AG04450 (cell line): ENCODE results near the gene UBR4. TPM values are rescaled to one million over a fixed set of nuclear protein-coding genes. Genes with fewer than 3 reads are reported as not detected.

Source experiments
- CTCF ChIA-PET: fragments of 300-600, 350-600 bp; formaldehyde crosslinking; extraction: SDS; loops from one replicate; lab custom pipeline; 2022; ENCODE audit warnings: antibody characterized with exemption, inconsistent platforms; lab: Charles Lee
- POLR2A ChIA-PET: fragments of 350-600 bp; formaldehyde crosslinking; extraction: SDS; loops from one replicate; lab custom pipeline; 2021; ENCODE audit warnings: antibody characterized with exemption, inconsistent platforms; lab: Yijun Ruan, JAX
- DNase-seq: peaks from one replicate; pipeline ENCODE4 v3.0.0-alpha.2; 2011; ENCODE audit warnings: low read depth, low spot score
- H3K27ac ChIP-seq: one replicate; pipeline ENCODE4 v1.5.1; 2012; ENCODE audit warnings: low read depth, low read length, control low read depth
- H3K27me3 ChIP-seq: one replicate; pipeline ENCODE4 v1.6.0; 2012; ENCODE audit warnings: low read length; ENCODE audit not compliant: control insufficient read depth, insufficient read depth
- H3K4me3 ChIP-seq: 2 replicates; pipeline ENCODE4 v1.5.1; 2011; ENCODE audit warnings: mild to moderate bottlenecking, low read depth, low read length, control low read depth
- H3K9me3 ChIP-seq: 2 replicates; pipeline ENCODE4 v1.5.1; 2012; ENCODE audit warnings: low read length; ENCODE audit not compliant: control insufficient read depth, insufficient read depth
- polyA plus RNA-seq: library from polyadenylated mRNA; depleted of rRNA; stranded (reverse); fragments of >200 nt; gene quantifications from 2 replicates; pipeline ENCODE4 v1.2.3, GENCODE V29; 2011
- TF ChIP-seq, protein P1 (sequence below): IDR thresholded peaks from 2 replicates; pipeline ENCODE4 v1.5.1; 2011; ENCODE audit warnings: low read depth, low read length, control low read depth, inconsistent platforms

Gene UBR4
- polyA plus RNA-seq, 1 experiment: 91.9 TPM

DNA sequence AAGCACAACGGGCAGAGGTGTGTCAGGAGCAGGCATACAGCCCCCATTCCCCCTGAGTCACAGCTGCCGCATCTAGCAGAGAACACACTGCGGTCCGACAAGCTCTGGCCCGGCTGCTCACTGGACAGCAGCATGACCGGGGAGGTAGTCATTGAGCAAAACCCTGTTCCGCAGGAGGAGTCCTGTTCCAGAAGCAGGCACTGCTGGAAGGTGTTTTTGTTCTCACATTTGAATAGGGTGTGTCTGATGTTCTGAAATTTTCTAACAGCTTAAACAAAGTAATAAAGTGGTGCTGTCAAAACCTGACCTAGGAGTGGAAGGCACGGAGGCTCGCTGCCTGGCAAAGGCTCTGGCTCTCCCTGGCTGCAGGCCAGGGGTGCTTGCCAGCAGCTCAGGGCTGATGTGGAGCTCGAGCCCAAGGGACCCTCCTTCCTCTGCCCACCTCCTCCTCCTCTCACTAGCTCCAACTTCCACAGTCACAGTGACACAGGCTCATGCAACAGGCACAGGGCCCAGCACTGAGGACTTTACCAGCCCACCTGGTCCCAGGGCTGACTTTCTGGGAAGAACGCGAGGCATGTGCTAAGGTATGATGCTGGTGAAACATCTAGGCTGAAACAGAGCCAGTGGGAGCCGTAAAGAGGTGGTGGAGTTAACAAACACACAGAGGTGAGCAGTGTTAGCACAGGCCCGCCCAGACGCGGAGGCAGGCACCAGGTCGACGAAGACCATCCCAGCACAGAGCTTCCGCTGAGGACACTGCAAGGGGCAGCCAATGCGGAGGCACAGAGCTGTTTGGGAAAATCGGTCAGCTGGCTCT is 135.0 kb downstream of the UBR4 start:
- H3K27ac ChIP-seq: no peak overlapping the region
- POLR2A ChIA-PET: interaction anchor here (1.0 kb wide), 1 partner anchor 16 kb away, joined by 3 read pairs; no protein-coding TSS in a partner anchor
- TF ChIP-seq, protein P1, sequence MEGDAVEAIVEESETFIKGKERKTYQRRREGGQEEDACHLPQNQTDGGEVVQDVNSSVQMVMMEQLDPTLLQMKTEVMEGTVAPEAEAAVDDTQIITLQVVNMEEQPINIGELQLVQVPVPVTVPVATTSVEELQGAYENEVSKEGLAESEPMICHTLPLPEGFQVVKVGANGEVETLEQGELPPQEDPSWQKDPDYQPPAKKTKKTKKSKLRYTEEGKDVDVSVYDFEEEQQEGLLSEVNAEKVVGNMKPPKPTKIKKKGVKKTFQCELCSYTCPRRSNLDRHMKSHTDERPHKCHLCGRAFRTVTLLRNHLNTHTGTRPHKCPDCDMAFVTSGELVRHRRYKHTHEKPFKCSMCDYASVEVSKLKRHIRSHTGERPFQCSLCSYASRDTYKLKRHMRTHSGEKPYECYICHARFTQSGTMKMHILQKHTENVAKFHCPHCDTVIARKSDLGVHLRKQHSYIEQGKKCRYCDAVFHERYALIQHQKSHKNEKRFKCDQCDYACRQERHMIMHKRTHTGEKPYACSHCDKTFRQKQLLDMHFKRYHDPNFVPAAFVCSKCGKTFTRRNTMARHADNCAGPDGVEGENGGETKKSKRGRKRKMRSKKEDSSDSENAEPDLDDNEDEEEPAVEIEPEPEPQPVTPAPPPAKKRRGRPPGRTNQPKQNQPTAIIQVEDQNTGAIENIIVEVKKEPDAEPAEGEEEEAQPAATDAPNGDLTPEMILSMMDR: no peak
- CTCF ChIA-PET: interaction anchor here (1.0 to 4.1 kb wide), 5 partner anchors 22 to 168 kb away, joined by 3 to 24 read pairs (median 4); no protein-coding TSS in a partner anchor
- no peak overlapping the region for H3K4me3 ChIP-seq
- DNase-seq: no peak
- no peaks in the 10 kb centered on the region for H3K27me3 ChIP-seq
- H3K9me3 ChIP-seq: no peaks in the 10 kb centered on the region

GRCh38 chr1:19074361-19074901 is 135.6 kb downstream of the UBR4 start:
- POLR2A ChIA-PET: interaction anchor here (1.0 kb wide), 1 partner anchor 17 kb away, joined by 3 read pairs; no protein-coding TSS in a partner anchor
- no peak overlapping the region for H3K4me3 ChIP-seq
- no peak for DNase-seq
- no peaks in the 10 kb centered on the region for H3K9me3 ChIP-seq
- CTCF ChIA-PET: interaction anchor here (1.0 to 1.3 kb wide), 3 partner anchors 23 to 167 kb away, joined by 3 to 4 read pairs (median 3); no protein-coding TSS in a partner anchor
- TF ChIP-seq, protein P1: no peak
- no peaks in the 10 kb centered on the region for H3K27me3 ChIP-seq
- no peak overlapping the region for H3K27ac ChIP-seq

- no peak overlapping the region for H3K27ac ChIP-seq
- TF ChIP-seq, protein P1: no peak
- POLR2A ChIA-PET: interaction anchor here (1.0 kb wide), 1 partner anchor 18 kb away, joined by 3 read pairs; no protein-coding TSS in a partner anchor
- no peak overlapping the region for H3K4me3 ChIP-seq
- no peak for DNase-seq
- CTCF ChIA-PET: interaction anchor here (1.0 to 3.0 kb wide), 4 partner anchors 160 to 166 kb away, joined by 3 to 28 read pairs (median 4); no protein-coding TSS in a partner anchor
- H3K9me3 ChIP-seq: no peaks in the 10 kb centered on the region
- no peaks in the 10 kb centered on the region for H3K27me3 ChIP-seq
Observed at GRCh38 chr1:19073311-19074186, 136.5 kb downstream of the UBR4 start.

- CTCF ChIA-PET: interaction anchor here (1.0 to 3.0 kb wide), 4 partner anchors 15 to 188 kb away, joined by 3 to 28 read pairs (median 4); no protein-coding TSS in a partner anchor
- Histone ChIP-seq H3K9me3 (no peaks in the 10 kb centered on the region), H3K4me3 (no peak overlapping the region), H3K27me3 (no peaks in the 10 kb centered on the region), H3K27ac (no peak overlapping the region)
- TF ChIP-seq, protein P1: no peak
- DNase-seq: no peak
- POLR2A ChIA-PET: no interaction called here
Observed at GRCh38 chr1:19072285-19072981, 137.6 kb downstream of the UBR4 start.
